CD4-positive, alpha-beta memory T cell (primary cell): Measurements from ENCODE around the gene AAMDC. TPM values are rescaled to one million over a fixed set of nuclear protein-coding genes. Genes with fewer than 3 reads are reported as not detected.
"Not testable (repeated sequence)": the region's sequence is repeated elsewhere in the genome, so short reads cannot be mapped to it uniquely, and the experiment has no call there.

Source experiments
- CTCF ChIA-PET: fragments of 350-600 bp; sonication (Branson Sonifier 250); formaldehyde crosslinking; loops from one replicate; lab custom pipeline; 2021; ENCODE audit warnings: inconsistent platforms; ENCODE audit not compliant: partially characterized antibody; lab: Charles Lee
- POLR2A ChIA-PET: fragments of 350-600 bp; sonication (Branson Sonifier 250); formaldehyde crosslinking; loops from one replicate; lab custom pipeline; 2021; ENCODE audit not compliant: partially characterized antibody; lab: Charles Lee
- DNase-seq, 5 donors: peaks; one replicate each; pipeline versions ENCODE4 v3.0.0 to v3.0.0-alpha.2; 2020 to 2022; ENCODE audit warnings: mixed read lengths in 1 of 5
- H3K27ac ChIP-seq: one replicate; pipeline ENCODE4 v1.7.0; 2013; ENCODE audit warnings: low read depth, low read length
- H3K27me3 ChIP-seq: 2 replicates; pipeline ENCODE4 v1.7.0; 2013; ENCODE audit warnings: mild to moderate bottlenecking, low read length, moderate library complexity; ENCODE audit not compliant: insufficient read depth
- H3K36me3 ChIP-seq: 2 replicates; pipeline ENCODE4 v1.7.0; 2013; ENCODE audit warnings: mild to moderate bottlenecking, low read length, moderate library complexity; ENCODE audit not compliant: insufficient read depth
- H3K4me1 ChIP-seq: 2 replicates; pipeline ENCODE4 v1.7.0; 2013; ENCODE audit warnings: mild to moderate bottlenecking, low read length, moderate library complexity; ENCODE audit not compliant: insufficient read depth
- H3K4me3 ChIP-seq, 2 donors: one replicate each; pipeline ENCODE4 v1.7.0; 2013; ENCODE audit warnings: low read length in 2 of 2, mild to moderate bottlenecking in 1 of 2
- H3K9me3 ChIP-seq, 2 donors: one replicate each; pipeline ENCODE4 v1.7.0; 2013; ENCODE audit warnings: low read length in 2 of 2, control low read depth in 1 of 2; ENCODE audit not compliant: control insufficient read depth in 1 of 2
- H3K27ac Mint-ChIP-seq, 7 donors: one replicate each; pipeline ENCODE4 v1.8.0; 2020 to 2021; ENCODE audit warnings: mixed read lengths in 7 of 7, mild to moderate bottlenecking in 6 of 7, inconsistent platforms in 3 of 7, moderate library complexity in 3 of 7
- H3K27me3 Mint-ChIP-seq, 2 donors: one replicate each; pipeline ENCODE4 v1.8.0; 2020 to 2021; ENCODE audit warnings: mixed read lengths in 2 of 2
- H3K36me3 Mint-ChIP-seq, 2 donors: one replicate each; pipeline ENCODE4 v1.8.0; 2020 to 2021; ENCODE audit warnings: mixed read lengths in 2 of 2, inconsistent platforms in 1 of 2, mild to moderate bottlenecking in 1 of 2
- H3K4me1 Mint-ChIP-seq, 4 donors: one replicate each; pipeline ENCODE4 v1.8.0; 2020 to 2021; ENCODE audit warnings: mixed read lengths in 4 of 4, mild to moderate bottlenecking in 1 of 4
- H3K4me3 Mint-ChIP-seq, 8 donors: one replicate each; pipeline ENCODE4 v1.8.0; 2020 to 2021; ENCODE audit warnings: mixed read lengths in 8 of 8, mild to moderate bottlenecking in 7 of 8, moderate library complexity in 6 of 8, inconsistent platforms in 3 of 8
- H3K9me3 Mint-ChIP-seq, 8 donors: one replicate each; pipeline ENCODE4 v1.8.0; 2020 to 2021; ENCODE audit warnings: mixed read lengths in 8 of 8, mild to moderate bottlenecking in 5 of 8, inconsistent platforms in 3 of 8, moderate library complexity in 1 of 8
- intact Hi-C: fragments of 100-400 bp; cut with micrococcal nuclease; formaldehyde crosslinking; loops from one replicate; pipeline ENCODE4 v1.15.1; 2023
- polyA plus RNA-seq, 2 donors: library from polyadenylated mRNA; unstranded; fragments of 300-500 nt; fragmentation: Illumina TruSeq; gene quantifications; one replicate each; pipeline ENCODE4 v1.2.3, GENCODE V29; 2021
- total RNA-seq, 2 experiments: library from RNA; stranded (reverse); gene quantifications; one replicate each; pipeline ENCODE4 v1.2.3, GENCODE V29; 2021

Gene AAMDC
- total and polyA plus RNA-seq, 4 experiments from 2014 or later, result 7.6 to 36.7 (median 18.5) TPM

DNA sequence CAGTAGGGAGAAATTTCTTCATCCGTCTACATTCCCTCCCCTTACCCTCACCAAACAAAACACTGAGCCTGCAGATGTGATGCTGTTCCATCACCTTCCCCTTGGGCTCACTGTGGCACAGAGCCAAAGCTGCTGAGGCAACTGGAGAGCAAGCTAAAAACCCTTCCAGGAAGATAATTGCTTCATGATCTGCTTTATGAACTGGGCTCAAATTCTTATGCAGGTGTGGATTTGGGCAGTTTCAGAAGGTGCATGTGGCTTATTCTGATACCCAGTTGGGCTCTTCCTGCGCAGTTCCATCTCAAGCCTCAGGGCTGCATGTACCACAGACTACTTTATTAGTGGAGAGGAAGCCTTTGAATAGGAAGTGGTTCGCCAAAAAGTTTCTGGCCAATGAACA lies 58.3 kb downstream of the AAMDC start:
- CTCF ChIA-PET, result no interaction called here

DNA sequence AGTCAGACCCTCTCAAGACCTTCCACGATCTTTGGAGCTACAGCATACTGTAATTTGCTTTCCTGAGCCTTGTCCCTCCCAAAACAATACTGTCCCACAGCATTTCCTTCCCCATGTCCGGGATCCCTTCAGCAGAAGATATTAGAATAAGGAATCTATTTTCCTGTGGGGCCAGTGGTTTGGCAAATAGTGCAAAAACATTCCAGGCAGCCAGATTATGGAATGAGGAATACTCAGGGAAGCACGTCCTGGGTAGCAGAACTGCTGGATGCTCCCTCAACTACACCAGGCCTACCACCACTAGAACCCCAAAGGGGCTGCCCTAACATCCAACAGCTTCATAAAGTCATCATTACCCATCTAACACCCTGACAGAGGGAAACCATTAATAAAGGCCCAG lies 61.5 kb downstream of the AAMDC start:
- H3K4me1 Mint-ChIP-seq, result peaks cover 0 to 13% (median 6%) of the 10 kb centered on the region in 4 donors
- Histone ChIP-seq H3K27ac (no peak overlapping the region), H3K9me3 (no peaks in the 10 kb centered on the region), H3K4me3 (no peak overlapping the region), H3K27me3 (no peaks in the 10 kb centered on the region), H3K4me1 (no peaks in the 10 kb centered on the region), H3K36me3 (peaks cover 44% of the 10 kb centered on the region)
- CTCF ChIA-PET, result no interaction called here
- POLR2A ChIA-PET, result no interaction called here
- no peak overlapping the region for H3K4me3 Mint-ChIP-seq
- H3K9me3 Mint-ChIP-seq, result no peaks in the 10 kb centered on the region
- H3K27ac Mint-ChIP-seq, result peak overlapping the region in 3 of 7 donors; percentile 22 to 48 (median 24)
- DNase-seq, result no peak
- H3K27me3 Mint-ChIP-seq, result no peaks in the 10 kb centered on the region
- intact Hi-C loops, result no loop called here
- peaks cover 46 to 80% of the 10 kb centered on the region in 2 donors for H3K36me3 Mint-ChIP-seq

More for the DNA sequence above, 58.3 kb downstream of the AAMDC start:
- intact Hi-C loops, result no loop called here
- Histone ChIP-seq H3K36me3 (peaks cover 40% of the 10 kb centered on the region), H3K27me3 (no peaks in the 10 kb centered on the region), H3K4me3 (no peak overlapping the region), H3K27ac (no peak overlapping the region), H3K9me3 (no peaks in the 10 kb centered on the region), H3K4me1 (no peaks in the 10 kb centered on the region)
- H3K27me3 Mint-ChIP-seq, result no peaks in the 10 kb centered on the region
- peak in 1 of 5 donors; percentile 0 for DNase-seq
- peaks cover 0 to 13% (median 6%) of the 10 kb centered on the region in 4 donors for H3K4me1 Mint-ChIP-seq
- H3K27ac Mint-ChIP-seq, result peak overlapping the region in 6 of 7 donors; percentile 33 to 87 (median 69)
- H3K4me3 Mint-ChIP-seq, result no peak overlapping the region
- POLR2A ChIA-PET, result no interaction called here
- peaks cover 47 to 78% of the 10 kb centered on the region in 2 donors for H3K36me3 Mint-ChIP-seq
- H3K9me3 Mint-ChIP-seq, result no peaks in the 10 kb centered on the region

DNA sequence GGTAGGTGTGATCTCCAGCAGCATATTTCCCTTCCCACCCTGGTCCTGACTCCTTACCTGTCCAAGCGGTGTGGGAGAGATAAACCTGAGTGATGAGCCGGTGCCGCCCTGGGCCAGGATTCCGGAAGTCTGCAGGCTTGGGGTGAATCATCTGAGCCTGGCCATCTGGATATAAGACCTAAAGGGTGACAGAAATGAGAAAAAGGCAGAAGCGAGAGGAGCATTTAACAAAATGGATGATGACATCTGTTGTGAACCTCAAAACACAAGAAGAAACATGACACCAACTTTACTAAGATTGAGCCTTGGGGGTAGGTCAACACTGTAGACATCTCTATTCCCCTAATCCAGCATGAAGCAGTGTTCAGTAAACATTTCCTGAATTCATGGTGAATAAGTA lies 62.8 kb downstream of the AAMDC start:
- Mint-ChIP-seq H3K36me3 (peaks cover 52 to 81% of the 10 kb centered on the region in 2 donors), H3K4me3 (no peak overlapping the region), H3K27ac (no peak overlapping the region), H3K9me3 (no peaks in the 10 kb centered on the region), H3K27me3 (no peaks in the 10 kb centered on the region), H3K4me1 (peaks cover 0 to 13% (median 6%) of the 10 kb centered on the region in 4 donors)
- intact Hi-C loops, result no loop called here
- ChIA-PET POLR2A (no interaction called here), CTCF (no interaction called here)
- no peak for DNase-seq
- Histone ChIP-seq H3K27ac (no peak overlapping the region), H3K36me3 (peaks cover 39% of the 10 kb centered on the region), H3K27me3 (no peaks in the 10 kb centered on the region), H3K4me3 (no peak overlapping the region), H3K9me3 (no peaks in the 10 kb centered on the region), H3K4me1 (no peaks in the 10 kb centered on the region)

DNA sequence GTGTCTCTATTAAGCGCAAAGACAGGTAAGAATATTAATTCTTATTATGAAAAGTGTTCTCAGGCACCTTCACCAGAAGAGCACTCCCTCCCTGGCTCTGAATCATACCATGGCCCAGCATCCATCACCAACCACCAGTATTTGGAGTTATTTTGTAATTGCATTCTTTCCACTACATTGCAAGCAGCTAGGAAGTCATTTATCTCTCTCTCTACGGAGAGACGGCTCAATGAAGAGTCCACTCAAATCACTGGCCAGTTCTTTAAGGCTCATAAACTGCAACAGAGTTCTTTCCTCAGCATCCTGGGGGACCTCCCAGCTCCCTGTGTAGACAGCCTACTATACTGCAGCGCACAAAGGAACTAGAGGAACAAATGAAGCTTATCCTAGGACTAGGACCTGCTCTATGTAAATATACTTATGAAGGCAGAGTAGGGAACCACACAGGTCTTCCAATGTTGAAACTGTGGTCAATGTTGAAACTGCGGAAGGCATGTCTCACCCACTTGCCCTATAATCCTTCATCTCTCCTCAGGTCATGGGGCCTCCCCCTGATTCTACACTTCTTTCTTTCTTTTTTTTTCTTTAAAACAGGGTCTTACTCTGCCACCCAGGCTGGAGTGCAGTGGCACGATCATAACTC lies 63.4 kb downstream of the AAMDC start:
- H3K27ac ChIP-seq, result no peak overlapping the region
- Mint-ChIP-seq H3K27ac (peak overlapping the region in 2 of 7 donors; percentile 10 to 43), H3K27me3 (no peaks in the 10 kb centered on the region), H3K36me3 (peaks cover 55 to 79% of the 10 kb centered on the region in 2 donors), H3K4me3 (no peak overlapping the region), H3K9me3 (no peaks in the 10 kb centered on the region), H3K4me1 (peaks cover 0 to 10% (median 5%) of the 10 kb centered on the region in 4 donors)
- no peak for DNase-seq
- no peaks in the 10 kb centered on the region for H3K27me3 ChIP-seq
- CTCF ChIA-PET, result no interaction called here
- peaks cover 35% of the 10 kb centered on the region for H3K36me3 ChIP-seq
- intact Hi-C loops, result no loop called here
- H3K4me1 ChIP-seq, result no peaks in the 10 kb centered on the region
- POLR2A ChIA-PET, result no interaction called here
- no peaks in the 10 kb centered on the region for H3K9me3 ChIP-seq
- no peak overlapping the region for H3K4me3 ChIP-seq

DNA sequence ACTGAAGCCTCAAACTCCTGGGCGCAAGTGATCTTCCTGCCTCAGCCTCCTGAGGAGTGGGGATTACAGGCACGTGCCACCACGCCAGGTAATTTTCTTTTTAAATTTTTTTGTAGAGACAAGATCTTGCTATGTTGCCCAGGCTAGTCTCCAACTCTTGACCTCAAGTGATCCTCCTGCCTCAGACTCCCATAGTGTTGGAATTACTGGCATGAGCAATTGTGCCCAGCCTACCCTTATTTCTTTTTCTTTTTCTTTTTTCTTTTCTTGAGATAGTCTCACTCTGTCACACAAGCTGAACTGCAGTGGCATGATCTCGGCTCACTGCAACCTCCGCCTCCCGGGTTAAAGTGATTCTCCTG lies 63.9 kb downstream of the AAMDC start:
- no peak overlapping the region for H3K4me3 Mint-ChIP-seq
- peaks cover 0 to 3% (median 0%) of the 10 kb centered on the region in 8 donors for H3K9me3 Mint-ChIP-seq

DNA sequence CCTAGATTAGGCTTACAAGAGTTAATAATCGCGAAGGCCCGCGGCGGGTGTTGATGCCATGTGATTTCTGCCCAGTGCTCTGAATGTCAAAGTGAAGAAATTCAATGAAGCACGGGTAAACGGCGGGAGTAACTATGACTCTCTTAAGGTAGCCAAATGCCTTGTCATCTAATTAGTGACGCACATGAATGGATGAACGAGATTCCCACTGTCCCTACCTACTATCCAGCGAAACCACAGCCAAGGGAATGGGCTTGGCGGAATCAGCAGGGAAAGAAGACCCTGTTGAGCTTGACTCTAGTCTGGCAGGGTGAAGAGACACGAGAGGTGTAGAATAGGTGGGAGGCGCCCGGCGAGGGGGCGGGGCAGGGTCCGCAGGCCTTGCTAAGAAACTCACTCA lies 65.5 kb downstream of the AAMDC start:
- ChIA-PET CTCF (no interaction called here), POLR2A (no interaction called here)
- Mint-ChIP-seq H3K9me3 (peaks cover 0 to 3% (median 0%) of the 10 kb centered on the region in 8 donors), H3K27ac (no peak overlapping the region), H3K4me1 (no peaks in the 10 kb centered on the region), H3K36me3 (peaks cover 64 to 78% of the 10 kb centered on the region in 2 donors), H3K4me3 (no peak overlapping the region), H3K27me3 (no peaks in the 10 kb centered on the region)
- H3K4me3 ChIP-seq, result no peak overlapping the region
- intact Hi-C loops, result no loop called here
- no peaks in the 10 kb centered on the region for H3K27me3 ChIP-seq
- H3K27ac ChIP-seq, result no peak overlapping the region
- no peaks in the 10 kb centered on the region for H3K9me3 ChIP-seq
- DNase-seq, result no peak
- H3K4me1 ChIP-seq, result no peaks in the 10 kb centered on the region
- peaks cover 27% of the 10 kb centered on the region for H3K36me3 ChIP-seq

More for the DNA sequence above, 63.9 kb downstream of the AAMDC start:
- H3K36me3 ChIP-seq, result peaks cover 35% of the 10 kb centered on the region
- POLR2A ChIA-PET, result no interaction called here
- H3K27ac ChIP-seq, result no peak overlapping the region
- no peak for DNase-seq
- H3K27me3 Mint-ChIP-seq, result no peaks in the 10 kb centered on the region
- peaks cover 54 to 78% of the 10 kb centered on the region in 2 donors for H3K36me3 Mint-ChIP-seq
- CTCF ChIA-PET, result no interaction called here
- intact Hi-C loops, result no loop called here
- no peaks in the 10 kb centered on the region for H3K9me3 ChIP-seq
- H3K27me3 ChIP-seq, result no peaks in the 10 kb centered on the region
- H3K4me3 ChIP-seq, result no peak overlapping the region
- H3K4me1 Mint-ChIP-seq, result peaks cover 0 to 5% (median 2%) of the 10 kb centered on the region in 4 donors
- peak overlapping the region in 2 of 7 donors; percentile 22 to 43 for H3K27ac Mint-ChIP-seq
- H3K4me1 ChIP-seq, result no peaks in the 10 kb centered on the region

DNA sequence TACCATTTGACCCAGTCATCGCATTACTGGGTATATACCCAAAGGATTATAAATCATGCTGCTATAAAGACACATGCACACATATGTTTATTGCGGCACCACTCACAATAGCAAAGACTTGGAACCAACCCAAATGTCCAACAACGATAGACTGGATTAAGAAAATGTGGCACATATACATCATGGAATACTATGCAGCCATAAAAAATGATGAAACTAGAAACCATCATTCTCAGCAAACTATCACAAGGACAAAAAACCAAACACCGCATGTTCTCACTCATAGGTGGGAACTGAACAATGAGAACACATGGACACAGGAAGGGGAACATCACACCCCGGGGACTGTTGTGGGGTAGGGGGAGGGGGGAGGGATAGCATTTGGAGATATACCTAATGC lies 68.1 kb downstream of the AAMDC start:
- CTCF ChIA-PET, H3K27ac ChIP-seq, H3K4me1 ChIP-seq, DNase-seq, H3K27me3 ChIP-seq, H3K9me3 ChIP-seq, H3K4me3 ChIP-seq, H3K27ac Mint-ChIP-seq, H3K9me3 Mint-ChIP-seq, H3K4me3 Mint-ChIP-seq, intact Hi-C loops, POLR2A ChIA-PET, H3K27me3 Mint-ChIP-seq, H3K4me1 Mint-ChIP-seq: not testable (repeated sequence)
- H3K36me3 Mint-ChIP-seq, result peaks cover 63 to 69% of the 10 kb centered on the region in 2 donors
- peaks cover 11% of the 10 kb centered on the region for H3K36me3 ChIP-seq
